Measurements from ENCODE around the gene TNFRSF8.
"Not testable (repeated sequence)": the region's sequence is repeated elsewhere in the genome, so short reads cannot be mapped to it uniquely, and the experiment has no call there.

Gene TNFRSF8

DNA sequence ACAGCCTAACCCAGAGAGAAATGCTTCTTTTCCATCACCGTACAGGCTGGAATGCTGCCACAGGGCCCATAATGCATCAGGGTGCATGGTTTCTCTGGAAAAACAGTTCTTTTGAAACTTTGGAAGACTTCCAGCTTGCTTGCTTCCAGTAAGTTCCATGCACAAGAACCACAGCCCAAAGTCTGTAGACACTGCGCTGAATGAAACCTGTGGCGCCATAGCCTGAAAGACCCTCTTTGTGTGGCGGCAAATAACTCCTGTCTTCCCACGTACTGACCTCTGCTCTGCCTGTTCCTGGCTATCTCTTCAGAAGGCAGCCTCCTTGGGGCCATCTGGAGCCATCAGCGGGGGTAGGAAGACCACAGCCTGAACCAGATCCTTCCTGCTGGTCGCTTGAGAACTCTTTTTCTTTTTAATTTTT lies 28.7 kb upstream of the TNFRSF8 start:
- peaks cover 0 to 48% (median 23%) of the 10 kb centered on the region in 11 experiments; a peak in 15 of 22 replicates for H4K20me1 ChIP-seq
- H3K27me3 ChIP-seq = no peaks in the 10 kb centered on the region
- H3K9me3 ChIP-seq (replicated peaks in 1 of 11) = no peaks in the 10 kb centered on the region
- no peak for TF ChIP-seq Cebpa-rat (IDR thresholded peaks at IDR 0.05)
- peak overlapping the region in 4 of 11 experiments; percentile 46 to 61 (median 59); a peak in 6 of 22 replicates for H3K9ac ChIP-seq
- H3K27ac ChIP-seq = peak overlapping the region in 7 of 11 experiments; percentile 19 to 72 (median 55); a peak in 11 of 22 replicates
- H3K4me3 ChIP-seq = no peak overlapping the region
- peaks cover 6 to 48% (median 38%) of the 10 kb centered on the region in 11 experiments; a peak in 20 of 22 replicates for H3K36me3 ChIP-seq
- H3K4me1 ChIP-seq = peaks cover 23 to 89% (median 75%) of the 10 kb centered on the region in 10 experiments
- H3K4me2 ChIP-seq = peak overlapping the region in 10 of 11 experiments; percentile 0 to 97 (median 68); a peak in 19 of 22 replicates

DNA sequence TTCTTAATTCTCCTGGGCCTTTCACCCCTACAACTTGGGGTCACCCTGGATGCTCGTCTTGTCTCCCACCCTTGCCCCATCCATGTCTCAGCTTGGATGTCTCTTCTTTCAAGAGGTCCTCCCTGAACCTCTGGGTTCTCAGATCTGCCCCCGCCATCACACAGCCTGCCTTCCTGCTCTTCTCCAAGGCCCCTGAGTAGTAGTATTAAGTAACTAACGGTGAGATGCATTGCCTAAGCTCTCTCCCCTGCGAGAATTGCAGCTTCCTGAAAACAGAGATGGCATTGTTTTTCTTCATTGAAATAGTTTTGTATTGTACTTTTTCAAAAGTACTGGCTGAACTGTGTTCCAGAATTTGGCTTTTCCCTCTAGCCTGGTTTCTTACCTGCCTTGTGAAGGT lies 27.8 kb upstream of the TNFRSF8 start:
- Histone ChIP-seq H3K9me3 (replicated peaks in 1 of 11) (no peaks in the 10 kb centered on the region), H4K20me1 (peaks cover 0 to 39% (median 14%) of the 10 kb centered on the region in 11 experiments; a peak in 13 of 22 replicates), H3K4me1 (peaks cover 25 to 89% (median 75%) of the 10 kb centered on the region in 10 experiments), H3K27ac (peak overlapping the region in 8 of 11 experiments; percentile 37 to 72 (median 54); a peak in 15 of 22 replicates), H3K4me3 (no peak overlapping the region), H3K9ac (peak overlapping the region in 6 of 11 experiments; percentile 11 to 61 (median 52); a peak in 8 of 22 replicates), H3K4me2 (peak overlapping the region in 9 of 11 experiments; percentile 47 to 97 (median 70); a peak in 18 of 22 replicates), H3K27me3 (no peaks in the 10 kb centered on the region), H3K36me3 (peaks cover 6 to 39% (median 29%) of the 10 kb centered on the region in 11 experiments; a peak in 20 of 22 replicates)
- 0 out of 22 replicates have a peak, but pooled peaks of 2 of the 11 experiments have one; percentile 13 to 20 for TF ChIP-seq Cebpa-rat (IDR thresholded peaks at IDR 0.05)

DNA sequence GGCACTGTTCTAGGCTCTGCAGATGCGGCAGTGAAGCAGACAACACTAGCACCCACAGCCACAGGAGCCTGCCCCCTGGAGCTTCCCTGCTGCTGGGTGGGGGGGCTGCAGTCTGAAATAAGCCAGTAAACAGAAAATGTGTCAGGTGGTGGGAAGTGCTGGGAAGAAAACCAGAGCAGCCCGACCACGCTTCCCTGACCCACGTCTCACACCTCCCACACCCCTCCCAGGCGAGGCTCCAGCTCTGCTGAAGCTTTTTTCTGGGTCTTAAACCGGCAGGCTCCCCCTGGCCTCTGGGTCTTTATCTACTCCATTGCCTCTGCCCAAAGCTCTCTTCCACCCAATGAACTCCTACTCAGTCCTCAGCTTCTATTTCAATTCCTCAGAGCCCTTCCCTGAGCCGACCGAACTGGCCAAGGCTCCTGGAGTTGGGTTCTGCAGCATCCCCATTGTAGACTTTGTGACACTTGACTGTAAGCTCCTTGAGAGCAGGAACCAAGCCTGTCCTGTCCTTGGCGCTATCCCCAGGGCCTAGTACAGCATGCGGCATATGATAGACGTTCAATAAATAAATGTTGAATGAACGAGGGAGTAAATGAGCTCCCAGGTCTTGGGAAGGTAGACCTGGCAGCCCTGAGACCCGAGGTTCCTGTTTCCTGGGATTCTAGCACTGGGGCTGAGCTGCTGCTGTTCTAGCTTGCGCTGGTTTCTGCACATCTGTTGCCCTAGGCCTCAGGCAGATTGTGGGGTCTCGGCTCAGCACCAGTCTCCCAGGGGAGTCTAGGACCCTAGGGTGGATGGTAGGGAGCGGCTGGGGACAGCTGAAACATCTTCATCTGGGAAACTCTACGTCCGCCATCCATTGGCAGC lies 25.4 kb upstream of the TNFRSF8 start:
- H3K4me2 ChIP-seq = peak overlapping the region; percentile 69 to 97 (median 82); a peak in 21 of 22 replicates
- peaks cover 34 to 91% (median 81%) of the 10 kb centered on the region in 10 experiments for H3K4me1 ChIP-seq
- TF ChIP-seq Cebpa-rat (IDR thresholded peaks at IDR 0.05) = no peak
- peak overlapping the region in 5 of 11 experiments; percentile 57 to 76 (median 74); a peak in 6 of 22 replicates for H3K9ac ChIP-seq
- H3K27me3 ChIP-seq = no peaks in the 10 kb centered on the region
- no peaks in the 10 kb centered on the region for H3K9me3 ChIP-seq (replicated peaks in 1 of 11)
- no peak overlapping the region for H3K4me3 ChIP-seq
- peaks cover 0 to 15% (median 0%) of the 10 kb centered on the region in 11 experiments; a peak in 3 of 22 replicates for H4K20me1 ChIP-seq
- peaks cover 0 to 15% (median 6%) of the 10 kb centered on the region in 11 experiments; a peak in 13 of 22 replicates for H3K36me3 ChIP-seq
- peak overlapping the region in 8 of 11 experiments; percentile 60 to 91 (median 83); a peak in 11 of 22 replicates for H3K27ac ChIP-seq

DNA sequence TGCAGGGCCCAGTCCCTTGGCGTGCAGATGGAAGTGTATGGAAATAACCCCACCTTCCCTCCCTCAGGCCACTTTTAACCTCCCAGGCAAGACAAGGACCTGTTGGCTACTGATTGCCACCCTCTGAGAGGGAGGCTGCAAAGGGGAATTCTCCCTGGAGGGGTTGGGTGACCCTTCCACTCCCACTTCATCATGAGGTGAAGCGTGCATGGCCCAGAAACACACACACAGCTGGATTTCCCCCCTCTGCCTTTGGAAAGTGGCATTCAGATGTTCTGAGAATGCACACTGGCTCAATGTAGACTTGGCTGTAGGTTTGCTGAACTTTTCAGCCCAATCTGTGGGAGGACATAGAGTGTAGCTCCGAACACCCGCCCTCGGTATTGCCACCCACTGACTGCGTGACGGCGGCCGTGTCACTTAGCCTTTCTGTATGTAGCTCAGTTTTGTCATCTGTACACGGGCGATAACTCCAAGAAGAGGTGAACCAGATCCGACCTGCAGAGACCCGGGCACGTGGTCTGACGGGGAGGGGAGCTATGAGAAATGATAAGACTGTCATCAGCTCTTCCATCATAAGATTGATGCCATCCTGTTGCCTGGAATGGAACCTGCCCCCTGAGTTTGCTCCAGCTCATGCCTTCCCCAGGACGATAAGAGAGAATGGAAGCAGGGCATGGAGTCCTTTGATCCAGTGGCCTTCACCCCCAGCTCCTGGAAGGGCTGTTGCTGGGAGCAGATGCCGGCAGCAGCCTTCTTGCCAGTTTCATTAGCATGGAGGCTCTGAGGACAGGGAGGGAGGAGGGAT lies 24.5 kb upstream of the TNFRSF8 start:
- Histone ChIP-seq H3K4me3 (peak overlapping the region in 1 of 10 experiments; percentile 24; a peak in 1 of 20 replicates), H3K27ac (peak overlapping the region in 9 of 11 experiments; percentile 43 to 91 (median 78); a peak in 18 of 22 replicates), H4K20me1 (peaks cover 0 to 13% (median 0%) of the 10 kb centered on the region in 11 experiments; a peak in 1 of 22 replicates), H3K9me3 (replicated peaks in 1 of 11) (no peaks in the 10 kb centered on the region), H3K4me2 (peak overlapping the region; percentile 69 to 97 (median 82)), H3K27me3 (no peaks in the 10 kb centered on the region), H3K36me3 (peaks cover 0 to 6% (median 0%) of the 10 kb centered on the region in 11 experiments; a peak in 2 of 22 replicates), H3K4me1 (peaks cover 34 to 84% (median 77%) of the 10 kb centered on the region in 10 experiments), H3K9ac (peak overlapping the region in 7 of 11 experiments; percentile 43 to 76 (median 74); a peak in 11 of 22 replicates)
- no peak for TF ChIP-seq Cebpa-rat (IDR thresholded peaks at IDR 0.05)

DNA sequence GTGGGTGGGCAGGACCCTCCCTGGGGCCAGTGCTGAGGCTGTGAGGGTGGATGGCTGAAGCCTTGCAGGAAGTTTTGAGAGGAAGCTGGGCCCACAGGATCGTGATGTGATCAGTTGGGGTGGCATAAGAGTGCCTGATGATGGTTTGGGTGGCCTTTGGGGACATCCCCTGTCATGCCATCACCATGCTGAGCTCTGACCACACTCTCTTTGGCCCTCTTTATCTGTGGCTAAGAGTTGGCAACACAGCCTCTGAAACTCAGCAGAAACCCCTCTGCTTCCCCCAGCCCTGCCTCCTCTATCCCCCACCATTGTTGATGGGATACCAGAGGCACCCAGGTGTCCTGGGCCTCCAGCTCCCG lies 24.0 kb upstream of the TNFRSF8 start:
- Histone ChIP-seq H3K9ac (peak overlapping the region in 8 of 11 experiments; percentile 36 to 76 (median 66); a peak in 14 of 22 replicates), H3K4me3 (peak overlapping the region in 2 of 10 experiments; percentile 10 to 24; a peak in 1 of 20 replicates), H3K36me3 (peaks cover 0 to under 1% (median 0%) of the 10 kb centered on the region in 11 experiments; a peak in 1 of 22 replicates), H3K4me1 (peaks cover 34 to 80% (median 72%) of the 10 kb centered on the region in 10 experiments), H3K4me2 (peak overlapping the region; percentile 69 to 97 (median 82)), H4K20me1 (peaks cover 0 to 12% (median 0%) of the 10 kb centered on the region in 11 experiments; a peak in 1 of 22 replicates), H3K27me3 (no peaks in the 10 kb centered on the region), H3K9me3 (replicated peaks in 1 of 11) (no peaks in the 10 kb centered on the region), H3K27ac (peak overlapping the region in 10 of 11 experiments; percentile 38 to 91 (median 76); a peak in 19 of 22 replicates)
- peak in 4 of 11 experiments; percentile 35 to 58 (median 43); a peak in 5 of 22 replicates for TF ChIP-seq Cebpa-rat (IDR thresholded peaks at IDR 0.05)

DNA sequence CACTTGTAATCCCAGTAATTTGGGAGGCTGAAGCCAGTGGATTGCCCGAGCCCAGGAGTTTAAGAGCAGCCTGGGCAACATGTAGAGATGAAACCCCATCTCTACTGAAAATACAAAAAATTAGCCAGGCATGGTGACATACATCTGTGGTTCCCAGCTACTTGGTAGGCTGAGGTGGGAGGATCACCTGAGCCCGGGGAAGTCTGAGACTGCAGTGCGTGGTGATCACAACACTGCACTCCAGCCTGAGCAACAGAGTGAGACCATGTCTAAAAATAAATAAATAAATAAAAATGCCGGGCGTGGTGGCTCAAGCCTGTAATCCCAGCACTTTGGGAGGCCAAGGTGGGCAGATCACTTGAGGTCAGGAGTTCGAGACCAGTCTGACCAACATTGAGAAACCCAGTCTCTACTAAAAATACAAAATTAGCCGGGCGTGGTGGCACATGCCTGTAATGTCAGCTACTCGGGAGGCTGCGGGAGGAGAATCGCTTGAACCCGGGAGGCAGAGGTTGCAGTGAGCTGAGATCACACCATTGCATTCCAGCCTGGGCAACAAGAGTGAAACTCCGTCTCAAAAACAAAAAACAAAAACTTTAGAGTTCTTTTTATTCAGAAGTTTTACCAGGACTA lies 23.2 kb upstream of the TNFRSF8 start:
- not testable (repeated sequence) for H3K9me3 ChIP-seq (replicated peaks in 1 of 11); H4K20me1 ChIP-seq; H3K27me3 ChIP-seq; H3K36me3 ChIP-seq
- Histone ChIP-seq H3K4me1 (peaks cover 34 to 80% (median 64%) of the 10 kb centered on the region in 10 experiments), H3K4me3 (peak overlapping the region in 4 of 10 experiments; percentile 2 to 24 (median 12); a peak in 1 of 20 replicates), H3K4me2 (peak overlapping the region; percentile 69 to 97 (median 82)), H3K27ac (peak overlapping the region in 10 of 11 experiments; percentile 38 to 91 (median 76); a peak in 19 of 22 replicates), H3K9ac (peak overlapping the region in 9 of 11 experiments; percentile 3 to 76 (median 57); a peak in 14 of 22 replicates)

DNA sequence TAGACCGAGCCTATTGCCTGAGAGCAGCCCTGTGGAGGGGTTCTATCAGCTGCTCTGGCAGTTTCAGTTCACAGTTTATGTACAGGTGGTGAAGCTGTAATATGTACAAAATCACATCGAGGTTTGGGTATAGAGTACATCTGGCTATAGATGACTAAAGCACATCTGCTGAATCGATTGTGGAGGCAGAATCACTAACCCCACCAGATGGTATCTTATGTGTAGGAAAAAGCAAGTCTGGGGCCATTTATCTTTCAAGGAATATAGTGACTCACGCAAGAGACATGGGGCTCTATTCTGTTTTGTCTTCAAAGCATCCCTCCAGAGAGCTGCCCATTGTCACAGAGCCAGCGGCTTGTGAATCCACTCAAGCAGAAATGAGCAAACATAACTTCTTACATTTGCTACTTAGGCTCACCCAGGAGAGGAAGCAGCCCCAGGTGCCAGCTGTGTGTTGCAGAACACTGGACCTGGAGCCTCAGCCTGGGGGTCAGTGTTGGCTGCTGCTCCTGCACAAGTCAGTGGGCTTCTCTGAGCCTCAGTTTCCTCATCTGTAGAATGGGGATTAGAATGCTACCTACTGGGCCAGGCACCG lies 22.5 kb upstream of the TNFRSF8 start:
- Histone ChIP-seq H3K9me3 (replicated peaks in 1 of 11) (no peaks in the 10 kb centered on the region), H3K36me3 (no peaks in the 10 kb centered on the region), H3K27me3 (no peaks in the 10 kb centered on the region), H3K4me3 (peak overlapping the region in 2 of 10 experiments; percentile 3 to 21; a peak in 1 of 20 replicates), H3K4me2 (peak overlapping the region; percentile 69 to 97 (median 82)), H4K20me1 (no peaks in the 10 kb centered on the region), H3K27ac (peak overlapping the region in 9 of 11 experiments; percentile 38 to 91 (median 78); a peak in 16 of 22 replicates), H3K9ac (peak overlapping the region in 8 of 11 experiments; percentile 3 to 76 (median 66); a peak in 12 of 22 replicates), H3K4me1 (peaks cover 34 to 79% (median 58%) of the 10 kb centered on the region in 10 experiments)
- TF ChIP-seq Cebpa-rat (IDR thresholded peaks at IDR 0.05) = peak in 5 of 11 experiments; percentile 26 to 86 (median 69); a peak in 7 of 22 replicates

DNA sequence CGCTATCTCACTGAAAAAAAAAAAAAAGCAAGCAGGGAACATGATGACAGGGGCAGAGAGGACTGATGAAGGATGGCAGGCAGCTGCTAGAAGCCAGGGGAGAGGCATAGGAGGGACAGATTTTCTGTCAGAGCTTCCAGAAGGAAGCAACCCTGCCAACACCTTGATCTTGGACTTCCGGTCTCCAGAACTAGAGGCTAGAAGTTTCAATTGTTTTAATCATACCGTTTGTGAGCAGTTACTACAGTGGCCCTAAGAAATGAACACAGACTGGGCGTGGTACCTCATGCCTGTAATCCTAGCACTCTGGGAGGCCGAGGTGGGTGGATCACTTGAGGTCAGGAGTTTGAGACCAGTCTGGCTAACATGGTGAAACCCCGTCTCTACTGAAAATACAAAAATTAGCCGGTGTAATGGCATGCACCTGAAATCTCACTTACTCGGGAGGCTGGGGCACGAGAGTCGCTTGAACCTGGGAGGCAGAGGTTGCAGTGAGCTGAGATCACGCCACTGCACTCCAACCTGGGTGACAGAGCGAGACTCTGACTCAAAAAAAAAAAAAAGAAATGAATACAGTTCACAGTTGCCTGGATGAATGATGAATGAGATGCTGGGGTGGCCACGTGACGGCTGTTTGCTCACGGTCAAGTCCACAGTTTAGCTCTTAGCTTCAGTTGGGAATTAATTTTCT lies 18.8 kb upstream of the TNFRSF8 start:
- 0 out of 22 replicates have a peak overlapping the region, but pooled peaks of 1 of the 11 experiments have one; percentile 19 for H3K9ac ChIP-seq
- H3K4me3 ChIP-seq; H3K36me3 ChIP-seq; H3K9me3 ChIP-seq (replicated peaks in 1 of 11); H4K20me1 ChIP-seq; H3K27me3 ChIP-seq: not testable (repeated sequence)
- H3K4me2 ChIP-seq = 0 out of 22 replicates have a peak overlapping the region, but pooled peaks of 1 of the 11 experiments have one; percentile 7
- H3K4me1 ChIP-seq = peaks cover 36 to 71% (median 56%) of the 10 kb centered on the region in 10 experiments
- H3K27ac ChIP-seq = 0 out of 22 replicates have a peak overlapping the region, but pooled peaks of 1 of the 11 experiments have one; percentile 16

Measured in BLaER1 treated with 17β-estradiol and CSF1 and Interleukin-3, amounts not matched to agents 10 nM and 100 nM (cell line).